WI38 (cell line): ENCODE measurements around the gene GALK2.

Experiments used
- H3K4me3 ChIP-seq: 2 replicates; pipeline ENCODE4 v1.5.1; 2011; ENCODE audit warnings: low read depth, mild to moderate bottlenecking, control low read depth, low read length
- TF ChIP-seq, protein P1 (sequence below): IDR thresholded peaks from 2 replicates; pipeline ENCODE4 v1.5.1; 2012; ENCODE audit warnings: low read depth, mild to moderate bottlenecking, control low read depth, low read length

The GALK2 gene

GRCh38 chr15:49273734-49274318 is 103.8 kb downstream of the GALK2 start:
- no peak overlapping the region for H3K4me3 ChIP-seq
- TF ChIP-seq, protein P1, sequence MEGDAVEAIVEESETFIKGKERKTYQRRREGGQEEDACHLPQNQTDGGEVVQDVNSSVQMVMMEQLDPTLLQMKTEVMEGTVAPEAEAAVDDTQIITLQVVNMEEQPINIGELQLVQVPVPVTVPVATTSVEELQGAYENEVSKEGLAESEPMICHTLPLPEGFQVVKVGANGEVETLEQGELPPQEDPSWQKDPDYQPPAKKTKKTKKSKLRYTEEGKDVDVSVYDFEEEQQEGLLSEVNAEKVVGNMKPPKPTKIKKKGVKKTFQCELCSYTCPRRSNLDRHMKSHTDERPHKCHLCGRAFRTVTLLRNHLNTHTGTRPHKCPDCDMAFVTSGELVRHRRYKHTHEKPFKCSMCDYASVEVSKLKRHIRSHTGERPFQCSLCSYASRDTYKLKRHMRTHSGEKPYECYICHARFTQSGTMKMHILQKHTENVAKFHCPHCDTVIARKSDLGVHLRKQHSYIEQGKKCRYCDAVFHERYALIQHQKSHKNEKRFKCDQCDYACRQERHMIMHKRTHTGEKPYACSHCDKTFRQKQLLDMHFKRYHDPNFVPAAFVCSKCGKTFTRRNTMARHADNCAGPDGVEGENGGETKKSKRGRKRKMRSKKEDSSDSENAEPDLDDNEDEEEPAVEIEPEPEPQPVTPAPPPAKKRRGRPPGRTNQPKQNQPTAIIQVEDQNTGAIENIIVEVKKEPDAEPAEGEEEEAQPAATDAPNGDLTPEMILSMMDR, result no peak

DNA sequence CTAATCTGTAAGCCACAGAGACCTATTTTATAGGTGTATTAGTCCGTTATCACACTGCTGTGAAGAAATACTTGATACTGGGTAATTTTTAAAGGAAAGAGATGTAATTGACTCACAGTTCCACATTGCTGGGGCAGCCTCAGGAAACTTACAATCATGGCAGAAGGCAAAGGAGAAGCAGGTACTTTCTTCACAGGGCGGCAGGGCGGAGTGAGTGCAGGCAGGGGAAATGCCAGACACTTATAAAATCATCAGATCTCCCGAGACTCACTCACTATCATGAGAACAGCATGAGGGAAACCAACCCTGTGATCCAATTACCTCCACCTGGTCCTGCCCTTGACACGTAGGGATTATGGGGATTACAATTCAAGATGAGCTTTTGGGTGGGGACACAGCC is 108.7 kb downstream of the GALK2 start:
- TF ChIP-seq, protein P1, result no peak
- no peak overlapping the region for H3K4me3 ChIP-seq

DNA sequence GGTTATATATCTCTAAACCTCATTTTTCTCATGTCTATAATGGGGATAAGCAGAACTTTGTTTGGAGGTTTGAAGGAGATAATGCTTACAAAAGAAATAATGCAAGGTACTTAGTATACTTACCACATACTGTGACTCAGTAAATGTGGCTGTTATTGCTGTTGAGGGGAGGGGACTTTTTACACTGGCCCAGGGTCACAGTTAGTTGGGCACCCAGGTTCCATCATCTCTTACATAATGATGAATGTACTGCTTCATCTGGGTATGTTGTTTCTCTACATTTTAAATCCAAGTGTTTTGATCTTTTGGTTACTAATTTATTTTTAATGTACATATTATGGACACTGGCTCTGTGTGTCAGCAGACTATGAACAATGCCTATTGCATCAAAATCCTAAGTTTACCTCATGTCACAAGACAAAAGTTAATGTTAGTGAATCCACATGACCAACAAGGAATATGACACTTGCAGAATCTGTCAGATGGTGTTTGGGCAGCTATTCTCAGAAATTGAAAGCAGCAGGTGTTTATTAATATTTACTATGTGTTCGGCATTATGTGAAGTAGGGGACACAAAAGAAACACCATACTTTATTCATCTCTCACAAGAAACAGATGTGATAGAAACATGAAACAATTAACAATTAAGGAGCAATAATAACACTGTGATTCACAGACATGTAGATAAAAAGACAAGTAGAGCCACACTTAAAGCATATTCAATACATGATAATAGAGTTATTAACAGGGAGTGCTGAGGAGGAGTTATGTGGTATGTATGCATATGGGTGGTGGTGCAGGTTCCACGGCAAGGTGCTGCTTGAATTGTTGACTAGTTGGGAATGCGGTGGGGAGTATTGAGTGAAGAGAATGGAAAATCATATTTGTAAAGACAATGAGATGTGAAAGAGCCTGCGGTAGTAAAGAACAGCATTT is 109.7 kb downstream of the GALK2 start:
- no peak overlapping the region for H3K4me3 ChIP-seq
- TF ChIP-seq, protein P1, result no peak

DNA sequence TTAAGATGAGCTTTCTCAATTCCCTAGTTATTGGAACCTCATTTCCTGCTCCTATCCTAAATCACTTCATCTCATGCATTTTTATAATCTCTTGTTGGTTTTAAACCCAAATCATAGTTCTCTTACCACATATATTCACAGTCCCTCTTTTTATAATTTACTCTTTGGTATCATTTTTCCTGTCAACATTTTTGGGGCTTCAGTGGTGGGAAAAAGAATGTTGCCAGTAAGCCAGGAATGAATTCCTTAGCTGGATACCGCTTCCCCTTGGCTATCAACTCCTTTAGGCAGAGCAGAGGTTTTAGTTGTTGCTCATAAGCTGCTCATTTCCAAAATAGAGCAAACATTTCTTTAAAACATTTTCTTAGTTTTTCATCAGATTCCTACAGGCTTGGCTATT is 112.3 kb downstream of the GALK2 start:
- TF ChIP-seq, protein P1, result no peak
- H3K4me3 ChIP-seq, result no peak overlapping the region

GRCh38 chr15:49286649-49287404 is 116.8 kb downstream of the GALK2 start:
- H3K4me3 ChIP-seq, result no peak overlapping the region
- TF ChIP-seq, protein P1, result no peak

DNA sequence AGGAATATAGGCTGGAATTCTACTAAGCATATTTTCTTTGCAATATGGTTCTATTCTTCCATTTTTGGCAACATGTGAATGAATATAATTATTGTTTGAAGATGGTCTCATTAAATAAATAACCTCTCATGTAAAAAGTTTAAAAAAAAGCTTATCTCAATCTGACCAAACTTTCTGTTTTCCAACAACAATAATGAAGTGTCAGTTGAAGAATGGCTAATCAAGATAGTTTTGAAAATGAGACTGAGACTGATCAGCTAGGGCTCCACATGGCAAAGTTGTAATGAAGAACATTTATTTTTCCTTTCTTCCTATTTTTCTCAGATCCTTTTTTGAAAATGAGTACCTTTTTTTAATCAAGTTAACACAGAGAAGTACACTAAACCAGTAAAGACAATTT is 117.4 kb downstream of the GALK2 start:
- TF ChIP-seq, protein P1, result no peak
- no peak overlapping the region for H3K4me3 ChIP-seq

- no peak overlapping the region for H3K4me3 ChIP-seq
Measured at GRCh38 chr15:49288391-49288790, 118.3 kb downstream of the GALK2 start.

More at GRCh38 chr15:49288391-49288790, 118.3 kb downstream of the GALK2 start:
- TF ChIP-seq, protein P1, result no peak
